Measurements from ENCODE around the gene COBL. TPM values are rescaled to one million over a fixed set of nuclear protein-coding genes. Genes with fewer than 3 reads are reported as not detected.
A peak's percentile ranks its signal among the peaks of the same experiment; 100 is the strongest.

Gene COBL
- total RNA-seq, 1 experiment from 2014 or later, result 51.4 TPM

- Histone ChIP-seq H3K4me3 (no peak overlapping the region), H3K79me2 (ENCODE audit: low read depth) (peaks cover 54% of the 10 kb centered on the region), H3K36me3 (ENCODE audit: low read depth) (no peaks in the 10 kb centered on the region), H3K4me2 (0 out of 2 replicates have a peak overlapping the region, but pooled peaks have one; percentile 3), H3K27me3 (ENCODE audit: insufficient read depth, low read depth) (no peaks in the 10 kb centered on the region), H3K27ac (no peak overlapping the region), H4K20me1 (ENCODE audit: insufficient read depth) (peaks cover 4% of the 10 kb centered on the region; the same call in 1 of the 2 replicates), H3K9me3 (ENCODE audit: insufficient read depth, low read depth) (no peaks in the 10 kb centered on the region), H3K4me1 (replicated peaks; ENCODE audit: insufficient read depth) (peaks cover 17% of the 10 kb centered on the region), H2AFZ (no peak overlapping the region), H3K9me2 (ENCODE audit: insufficient read depth) (no peaks in the 10 kb centered on the region), H3F3A (ENCODE audit: insufficient read depth, low read depth) (peaks cover 8% of the 10 kb centered on the region; the same call in 1 of the 2 replicates)
- intact Hi-C loops (cut with micrococcal nuclease; ENCODE audit: unreplicated experiment), result no loop called here
- ChIA-PET POLR2A (ENCODE audit: unreplicated experiment) (no interaction called here), CTCF (no interaction called here)
- no peak for DNase-seq
- no TSS peak for BruUV-seq (replicated peaks)
- TF ChIP-seq, protein P1, sequence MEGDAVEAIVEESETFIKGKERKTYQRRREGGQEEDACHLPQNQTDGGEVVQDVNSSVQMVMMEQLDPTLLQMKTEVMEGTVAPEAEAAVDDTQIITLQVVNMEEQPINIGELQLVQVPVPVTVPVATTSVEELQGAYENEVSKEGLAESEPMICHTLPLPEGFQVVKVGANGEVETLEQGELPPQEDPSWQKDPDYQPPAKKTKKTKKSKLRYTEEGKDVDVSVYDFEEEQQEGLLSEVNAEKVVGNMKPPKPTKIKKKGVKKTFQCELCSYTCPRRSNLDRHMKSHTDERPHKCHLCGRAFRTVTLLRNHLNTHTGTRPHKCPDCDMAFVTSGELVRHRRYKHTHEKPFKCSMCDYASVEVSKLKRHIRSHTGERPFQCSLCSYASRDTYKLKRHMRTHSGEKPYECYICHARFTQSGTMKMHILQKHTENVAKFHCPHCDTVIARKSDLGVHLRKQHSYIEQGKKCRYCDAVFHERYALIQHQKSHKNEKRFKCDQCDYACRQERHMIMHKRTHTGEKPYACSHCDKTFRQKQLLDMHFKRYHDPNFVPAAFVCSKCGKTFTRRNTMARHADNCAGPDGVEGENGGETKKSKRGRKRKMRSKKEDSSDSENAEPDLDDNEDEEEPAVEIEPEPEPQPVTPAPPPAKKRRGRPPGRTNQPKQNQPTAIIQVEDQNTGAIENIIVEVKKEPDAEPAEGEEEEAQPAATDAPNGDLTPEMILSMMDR (conservative IDR thresholded peaks at IDR 0.05), result no peak
- TF ChIP-seq EZH2 (IDR thresholded peaks at IDR 0.05; ENCODE audit: low read depth), result no peak
Measured at GRCh38 chr7:51295440-51296245, 21.0 kb downstream of the COBL start.

- ChIA-PET POLR2A (ENCODE audit: unreplicated experiment) (no interaction called here), CTCF (no interaction called here)
- H3K9me3 ChIP-seq (ENCODE audit: insufficient read depth, low read depth), result no peaks in the 10 kb centered on the region
- H4K20me1 ChIP-seq (ENCODE audit: insufficient read depth), result peaks cover 4% of the 10 kb centered on the region
- no peaks in the 10 kb centered on the region for H3K36me3 ChIP-seq (ENCODE audit: low read depth)
- H3K4me1 ChIP-seq (replicated peaks; ENCODE audit: insufficient read depth), result peaks cover 34% of the 10 kb centered on the region
- no peak overlapping the region for H3K27ac ChIP-seq
- H3K4me3 ChIP-seq, result no peak overlapping the region
- H2AFZ ChIP-seq, result no peak overlapping the region
- no TSS peak for BruUV-seq (replicated peaks)
- no peak for DNase-seq
- no peak for TF ChIP-seq EZH2 (IDR thresholded peaks at IDR 0.05; ENCODE audit: low read depth)
- TF ChIP-seq, protein P1 (conservative IDR thresholded peaks at IDR 0.05), result no peak
- H3F3A ChIP-seq (ENCODE audit: insufficient read depth, low read depth), result peaks cover 11% of the 10 kb centered on the region; the same call in 1 of the 2 replicates
- no peaks in the 10 kb centered on the region for H3K9me2 ChIP-seq (ENCODE audit: insufficient read depth)
- H3K27me3 ChIP-seq (ENCODE audit: insufficient read depth, low read depth), result no peaks in the 10 kb centered on the region
- H3K79me2 ChIP-seq (ENCODE audit: low read depth), result peaks cover 40% of the 10 kb centered on the region
- no peak overlapping the region for H3K4me2 ChIP-seq
- intact Hi-C loops (cut with micrococcal nuclease; ENCODE audit: unreplicated experiment), result no loop called here
Measured at GRCh38 chr7:51292596-51292995, 24.0 kb downstream of the COBL start.

DNA sequence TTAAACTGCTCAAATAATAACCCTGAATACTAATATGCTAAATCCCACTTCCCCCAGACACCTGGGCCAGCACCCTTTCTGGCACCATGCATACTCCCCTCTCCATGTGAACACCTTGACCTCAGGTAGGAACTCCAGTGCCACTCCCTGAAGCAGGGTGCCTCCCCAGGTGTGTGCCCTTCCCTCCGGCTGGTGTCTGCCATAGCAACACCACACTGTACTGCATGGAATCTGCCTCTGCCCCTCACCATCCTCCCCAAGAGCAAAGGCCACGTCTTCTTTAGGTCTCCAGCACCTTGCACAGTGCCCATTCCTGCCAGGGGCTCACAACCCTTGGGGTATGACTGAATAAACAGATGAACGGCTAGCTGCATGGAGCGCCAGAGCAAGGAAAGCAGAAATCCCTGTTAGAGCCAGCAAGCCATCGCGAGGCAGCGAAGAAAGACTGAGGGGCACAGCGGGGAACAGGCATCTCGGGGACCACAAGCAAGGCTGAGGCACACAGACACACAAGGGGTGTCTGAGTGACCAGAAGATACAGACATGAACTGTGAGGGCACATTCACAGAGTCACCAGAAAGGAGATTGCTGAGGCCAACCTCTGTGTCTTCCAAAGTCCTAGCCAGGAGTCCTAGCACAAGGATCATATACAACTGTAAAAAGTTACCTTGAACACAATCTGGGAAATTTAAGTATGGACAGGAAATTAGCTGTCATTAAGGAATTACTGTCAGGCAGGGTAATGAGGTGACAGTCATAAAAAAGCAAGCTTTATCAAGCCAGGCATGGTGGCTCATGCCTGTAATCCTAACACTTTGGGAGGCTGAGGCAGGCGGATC is 25.7 kb downstream of the COBL start:
- H2AFZ ChIP-seq, result no peak overlapping the region
- TF ChIP-seq, protein P1 (conservative IDR thresholded peaks at IDR 0.05), result no peak
- TF ChIP-seq EZH2 (IDR thresholded peaks at IDR 0.05; ENCODE audit: low read depth), result no peak
- no peak overlapping the region for H3K27ac ChIP-seq
- peaks cover 4% of the 10 kb centered on the region for H4K20me1 ChIP-seq (ENCODE audit: insufficient read depth)
- peaks cover 13% of the 10 kb centered on the region; the same call in 1 of the 2 replicates for H3F3A ChIP-seq (ENCODE audit: insufficient read depth, low read depth)
- intact Hi-C loops (cut with micrococcal nuclease; ENCODE audit: unreplicated experiment), result no loop called here
- no peaks in the 10 kb centered on the region for H3K9me3 ChIP-seq (ENCODE audit: insufficient read depth, low read depth)
- no peak for DNase-seq
- no peaks in the 10 kb centered on the region for H3K9me2 ChIP-seq (ENCODE audit: insufficient read depth)
- H3K79me2 ChIP-seq (ENCODE audit: low read depth), result peaks cover 50% of the 10 kb centered on the region
- BruUV-seq (replicated peaks), result no TSS peak
- ChIA-PET POLR2A (ENCODE audit: unreplicated experiment) (interaction anchor here (0.7 kb wide), 1 partner anchor 39 kb away, joined by 3 read pairs; no protein-coding TSS in a partner anchor), CTCF (no interaction called here)
- H3K4me2 ChIP-seq, result no peak overlapping the region
- H3K4me1 ChIP-seq (replicated peaks; ENCODE audit: insufficient read depth), result peaks cover 31% of the 10 kb centered on the region
- no peak overlapping the region for H3K4me3 ChIP-seq
- no peaks in the 10 kb centered on the region for H3K36me3 ChIP-seq (ENCODE audit: low read depth)
- no peaks in the 10 kb centered on the region for H3K27me3 ChIP-seq (ENCODE audit: insufficient read depth, low read depth)
